ENCODE results near the gene DGCR8. TPM values are rescaled to one million over a fixed set of nuclear protein-coding genes. Genes with fewer than 3 reads are reported as not detected.

Gene DGCR8
- total and polyA plus RNA-seq, 2 of the 4 experiments (the other 2 are of a cell fraction): 16.7 to 25.3 TPM

- Histone ChIP-seq H3K18ac (ENCODE audit: low read depth, low read length) (no peak overlapping the region), H2AK9ac (replicated peaks; ENCODE audit: low read depth, low read length, poor library complexity) (no peak overlapping the region), H3K36me3 (ENCODE audit: control insufficient read depth, insufficient read depth, low read length) (peaks cover 69% of the 10 kb centered on the region), H4K20me1 (ENCODE audit: insufficient read depth, low read length) (peaks cover 51% of the 10 kb centered on the region), H2AFZ (replicated peaks; ENCODE audit: low read length, poor library complexity) (no peak overlapping the region), H2BK15ac (ENCODE audit: low read depth, low read length) (no peak overlapping the region), H3K27ac (ENCODE audit: insufficient read depth, low read length) (no peak overlapping the region), H2AK5ac (ENCODE audit: low read depth, low read length) (no peak overlapping the region), H3K79me1 (ENCODE audit: low read depth in 1 of 2, low read length in 2 of 2) (peaks cover 8 to 40% of the 10 kb centered on the region in 2 experiments), H3K14ac (replicated peaks; ENCODE audit: low read depth, low read length) (no peak overlapping the region), H3K9me3 (ENCODE audit: control insufficient read depth, insufficient read depth, low read length) (no peaks in the 10 kb centered on the region), H3K27me3 (ENCODE audit: control insufficient read depth, insufficient read depth, low read length) (no peaks in the 10 kb centered on the region), H3K9me1 (ENCODE audit: insufficient read depth, low read length) (peaks cover 6% of the 10 kb centered on the region; the same call in 1 of the 2 replicates), H3K4me1 (ENCODE audit: control insufficient read depth, insufficient read depth, low read length) (peaks cover 2% of the 10 kb centered on the region), H3K9ac (ENCODE audit: low read depth, low read length) (no peak overlapping the region), H3K23ac (ENCODE audit: low read depth, low read length) (no peak overlapping the region), H3K4me2 (ENCODE audit: low read depth, low read length) (no peak overlapping the region), H2BK120ac (ENCODE audit: low read depth, low read length) (no peak overlapping the region), H3K4ac (ENCODE audit: low read depth, low read length) (no peak overlapping the region), H4K8ac (ENCODE audit: low read depth in 2 of 2, low read length in 2 of 2) (no peak overlapping the region), H2BK20ac (ENCODE audit: low read depth, low read length) (no peak overlapping the region), H3K56ac (ENCODE audit: extremely low read depth, insufficient read depth, low read length) (no peak overlapping the region), H4K91ac (ENCODE audit: insufficient read depth, low read depth, low read length) (no peak overlapping the region), H2BK5ac (ENCODE audit: low read depth, low read length, poor library complexity, severe bottlenecking) (no peak overlapping the region), H3K4me3 (ENCODE audit: insufficient read depth, low read depth, low read length) (no peak overlapping the region), H4K5ac (ENCODE audit: low read depth, low read length) (no peak overlapping the region)
- TF ChIP-seq FOS (IDR thresholded peaks at IDR 0.05; ENCODE audit: low read depth, low read length) (no peak), SMC3 (IDR thresholded peaks at IDR 0.05; ENCODE audit: low read depth, low read length) (no peak), RCOR1 (IDR thresholded peaks at IDR 0.05; ENCODE audit: insufficient replicate concordance, low read length) (no peak), ELK1 (IDR thresholded peaks at IDR 0.05; ENCODE audit: borderline replicate concordance, low read depth, low read length) (no peak), RFX5 (IDR thresholded peaks at IDR 0.05; ENCODE audit: low read depth, low read length) (no peak), MAFK (IDR thresholded peaks at IDR 0.05; ENCODE audit: low read depth, low read length) (no peak), CEBPB (IDR thresholded peaks at IDR 0.05; ENCODE audit: low read depth, low read length) (no peak), USF2 (IDR thresholded peaks at IDR 0.05; ENCODE audit: low read depth, low read length) (no peak), POLR2A (IDR thresholded peaks at IDR 0.05; ENCODE audit: low read depth, low read length) (no peak), MXI1 (IDR thresholded peaks at IDR 0.05; ENCODE audit: borderline replicate concordance, low read depth, low read length) (no peak)
- ChIA-PET POLR2A (ENCODE audit: unreplicated experiment) (no interaction called here), CTCF (no interaction called here)
- dilution Hi-C loops (cut with HindIII; ENCODE audit: low sequenced_read_pairs, unreplicated experiment): no loop called here
- intact Hi-C loops (cut with micrococcal nuclease): no loop called here
- DNase-seq (no peak), ATAC-seq (ENCODE audit: low read depth) (no peak)
- no TSS peak for BruUV-seq (replicated peaks)
- in situ Hi-C loops (cut with MboI; ENCODE audit: low sequenced_read_pairs): no loop called here
- 100% methylated on average over 1 of the region's 13 CpGs; no CpG with 5 or more reads in 1 of the 2 experiments for WGBS, 2 experiments (ENCODE audit: extremely low coverage in 2 of 2, insufficient read length in 1 of 2)
Measured at GRCh38 chr22:20123366-20124082, 43.5 kb downstream of the DGCR8 start.
